Right kidney (tissue), 1 donor: ENCODE results near the gene NEURL1B.
A peak's percentile ranks its signal among the peaks of the same experiment; 100 is the strongest.

Source experiments
- DNase-seq: peaks from one replicate; pipeline ENCODE4 v3.0.0-alpha.2; 2016

NEURL1B gene

DNA sequence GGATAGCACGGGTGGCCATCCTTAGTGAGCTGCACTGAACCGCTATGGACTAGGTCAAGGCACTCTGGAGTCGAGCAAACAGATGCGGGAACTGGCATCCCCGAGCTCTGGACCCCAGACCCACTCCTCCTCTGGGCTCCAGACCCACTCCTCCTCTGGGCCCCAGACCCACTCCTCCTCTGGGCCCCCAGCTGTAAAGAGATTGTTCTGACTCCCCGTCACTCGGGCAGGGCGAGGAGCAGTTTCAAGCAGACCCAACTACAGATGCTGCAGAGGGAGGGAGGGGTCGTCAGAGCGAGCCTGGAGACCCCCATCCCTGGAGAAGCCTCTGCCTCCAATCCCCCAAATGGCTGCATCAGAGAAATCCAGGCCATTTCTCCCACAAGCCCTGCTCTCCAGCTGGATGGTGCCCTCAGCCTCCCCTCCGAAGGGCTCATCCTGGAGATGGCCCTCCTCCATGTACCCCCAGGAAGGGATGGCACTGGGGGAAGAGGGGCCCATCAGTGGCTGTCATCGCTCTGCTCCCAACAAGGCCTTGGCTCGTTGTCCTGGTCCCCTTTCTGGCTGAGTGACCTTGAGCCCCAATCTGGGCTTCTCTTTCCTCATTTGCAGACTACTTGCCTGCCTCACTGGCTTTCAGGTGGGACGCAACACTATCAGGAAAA lies 91.3 kb downstream of the NEURL1B start:
- DNase-seq, result no peak

DNA sequence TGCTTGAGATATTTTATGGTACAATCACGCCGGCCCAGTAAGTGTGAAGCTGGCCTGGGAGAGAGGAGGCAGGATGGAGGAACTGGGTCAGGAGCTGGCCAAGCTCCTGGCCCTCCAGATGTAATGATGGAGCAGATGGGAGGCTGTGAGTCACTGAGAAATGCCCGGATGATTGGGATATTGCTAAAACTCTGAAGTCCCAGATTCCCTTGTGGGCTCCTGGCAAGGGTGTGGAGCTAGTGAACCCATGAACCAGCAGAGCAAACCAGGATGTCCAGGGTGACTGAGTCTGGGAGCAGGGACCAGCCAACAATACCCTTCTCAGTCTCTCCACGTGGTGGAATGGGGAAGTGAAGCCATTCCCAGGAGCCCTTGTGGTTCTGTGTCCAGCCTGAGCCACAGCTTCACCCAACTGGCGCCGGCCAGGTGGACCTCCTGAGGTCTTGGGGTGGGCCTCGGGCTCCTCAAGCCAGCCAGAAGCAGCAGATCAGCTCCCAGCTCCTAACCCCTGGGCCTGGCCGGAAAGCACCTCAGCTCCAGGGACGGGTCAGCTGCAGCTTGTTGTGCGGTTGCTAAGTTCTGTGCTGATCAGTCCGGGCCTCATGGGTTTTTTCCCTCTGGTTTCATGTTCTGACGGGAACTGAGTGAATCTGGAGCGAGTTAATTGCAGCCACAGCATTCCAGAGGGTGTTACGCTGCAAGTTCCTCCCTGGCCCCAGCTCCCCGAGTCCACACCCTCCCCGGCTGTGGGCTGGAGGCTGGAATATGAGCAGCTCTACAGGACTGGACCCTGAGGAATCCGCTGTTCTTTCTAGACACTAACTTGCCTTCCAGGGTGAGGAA lies 92.3 kb downstream of the NEURL1B start:
- DNase-seq, result peak; percentile 63

DNA sequence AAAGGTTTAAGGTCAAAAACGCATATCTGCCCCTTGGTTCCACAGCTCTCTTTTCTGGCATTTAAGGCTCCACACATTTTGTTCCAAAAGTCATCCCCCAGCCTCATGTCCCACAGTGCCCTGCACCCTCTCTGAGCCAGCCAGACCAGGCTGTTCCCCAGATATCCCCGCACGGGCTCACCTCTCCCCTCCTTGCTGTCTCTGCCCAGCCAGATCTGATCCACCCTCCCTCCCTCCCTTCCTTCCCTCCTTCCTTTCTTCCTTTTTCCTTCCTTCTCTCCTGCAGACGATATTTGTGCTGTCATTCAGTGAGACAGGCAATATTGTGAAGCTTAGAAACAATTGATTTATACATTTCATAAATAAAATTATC lies 92.9 kb downstream of the NEURL1B start:
- DNase-seq, result no peak

DNA sequence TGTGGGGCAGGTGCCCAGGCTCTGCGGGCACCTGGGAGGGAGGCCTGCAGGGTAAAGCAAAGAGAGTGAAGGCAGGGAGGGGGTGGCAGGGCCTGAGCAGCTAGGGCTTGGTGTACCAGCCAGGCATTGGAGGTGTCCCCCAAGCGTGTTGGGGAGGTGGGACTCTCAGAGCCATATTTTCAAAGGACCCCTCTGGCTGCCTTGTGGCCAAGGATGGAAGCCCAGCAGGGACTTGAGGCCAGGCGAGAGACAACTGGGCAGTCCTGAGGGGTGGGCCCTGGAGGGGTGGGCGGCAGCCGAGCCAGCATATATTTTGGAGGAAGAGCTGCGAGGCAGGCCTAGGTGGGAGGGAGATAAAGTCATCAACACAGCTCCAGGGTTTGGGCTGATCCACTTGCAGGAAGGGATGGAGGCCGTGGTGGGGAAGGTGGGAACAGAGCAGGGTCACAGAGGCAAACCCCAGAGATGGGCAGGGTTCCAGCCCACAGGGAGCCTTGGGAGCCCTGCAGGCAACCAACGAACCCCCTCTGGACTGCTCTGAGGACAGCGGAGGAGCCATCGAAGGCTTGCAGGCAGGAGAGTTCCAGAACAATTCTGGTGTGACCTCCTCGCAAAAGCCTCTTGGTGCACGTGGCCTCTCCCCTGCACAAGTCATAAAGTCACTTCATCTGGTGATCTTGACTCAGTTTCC lies 94.2 kb downstream of the NEURL1B start:
- no peak for DNase-seq

DNA sequence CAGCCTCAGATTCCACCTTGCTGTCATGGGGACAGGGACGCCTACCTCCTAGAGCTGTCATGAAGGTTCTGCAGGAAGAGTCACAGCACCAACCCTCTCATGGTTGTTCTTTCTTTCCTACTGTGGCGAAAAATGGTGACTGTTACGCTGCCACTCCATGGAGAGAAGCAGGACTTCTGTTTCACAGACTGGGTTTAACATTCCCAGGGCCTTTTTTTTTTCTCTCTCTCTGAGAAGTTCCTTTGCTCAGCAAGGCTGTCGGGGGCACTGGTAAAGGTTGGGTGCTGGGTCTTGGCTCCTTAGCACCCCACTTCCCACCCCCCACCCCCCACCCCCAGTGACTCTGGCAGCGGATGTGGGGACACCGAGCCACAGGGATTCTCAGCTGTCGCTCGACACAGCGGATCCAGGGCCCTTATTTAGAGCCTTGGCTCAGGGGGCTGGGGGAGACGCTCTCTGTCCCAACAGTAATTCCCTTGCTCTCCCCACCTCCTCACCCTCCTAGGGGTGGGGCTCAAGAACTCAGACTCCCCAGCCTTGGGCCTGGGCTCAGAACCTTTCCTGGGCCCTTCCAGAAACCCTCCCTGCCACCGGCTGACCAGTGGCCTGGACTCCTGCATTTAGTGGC lies 95.6 kb downstream of the NEURL1B start:
- DNase-seq, result no peak

DNA sequence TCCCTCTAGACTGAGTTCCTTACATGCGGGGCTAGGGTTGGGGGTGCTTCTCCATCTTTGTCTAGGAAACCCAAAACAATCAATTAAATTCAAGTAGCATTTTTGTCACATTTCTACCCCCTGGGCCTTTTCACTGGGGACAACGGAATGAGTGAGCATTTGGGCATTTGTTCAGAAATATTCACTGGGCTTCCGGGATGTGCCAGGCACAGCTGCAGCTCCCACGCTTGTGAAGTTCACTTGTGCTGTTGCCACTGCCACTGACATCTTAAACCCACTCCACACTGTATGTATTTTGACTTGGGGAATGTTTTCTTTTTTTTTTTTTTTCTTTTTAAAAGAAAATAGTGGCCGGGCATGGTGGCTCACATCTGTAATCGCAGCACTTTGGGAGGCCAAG lies 98.3 kb downstream of the NEURL1B start:
- DNase-seq, result no peak

DNA sequence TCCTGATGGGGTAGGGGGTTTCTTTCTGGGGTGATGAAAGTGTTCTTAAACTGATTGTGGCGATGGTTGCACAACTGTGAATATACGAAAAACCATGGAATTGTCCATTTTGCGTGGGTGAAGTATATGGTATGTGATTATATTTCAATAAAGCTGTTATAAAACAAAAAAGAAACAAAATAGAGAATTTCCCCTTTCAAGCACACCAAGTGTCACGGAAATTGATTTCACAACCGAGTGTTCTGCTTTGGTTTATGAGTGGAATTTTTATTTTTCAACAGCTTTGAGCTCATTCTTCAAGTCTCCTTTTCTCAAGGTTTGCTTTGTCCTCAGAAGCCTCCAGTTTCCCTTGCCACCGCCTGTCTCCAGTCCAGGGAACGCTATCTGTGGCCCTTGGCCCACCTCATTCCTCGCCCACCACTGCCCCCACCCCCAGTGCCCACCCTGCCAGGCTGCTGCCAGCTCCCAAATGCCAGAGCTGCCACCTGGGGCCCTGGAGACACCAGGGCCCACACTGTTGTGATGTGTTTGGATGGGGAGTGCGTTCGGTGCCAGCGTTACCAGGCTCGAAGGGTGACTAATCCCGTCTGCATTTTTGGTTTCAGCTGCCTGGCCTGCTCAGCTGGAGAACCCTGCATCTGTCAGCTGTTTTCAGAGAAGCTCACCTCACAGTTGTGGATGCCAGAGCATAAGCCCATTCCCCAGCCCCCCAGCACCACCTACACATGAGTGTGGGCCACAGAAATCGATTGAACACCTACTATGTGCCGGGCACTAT lies 99.6 kb downstream of the NEURL1B start:
- DNase-seq, result no peak
